A549 treated with CpdA at 1 μM for 4 hours (cell line): ENCODE measurements around the gene TMEM147. TPM values are rescaled to one million over a fixed set of nuclear protein-coding genes. Genes with fewer than 3 reads are reported as not detected.

ENCODE experiments used
- total RNA-seq: library from RNA; stranded (reverse); fragments of 200-300 nt; extraction: Qiagen RNA extraction; gene quantifications from 5 replicates; pipeline ENCODE4 v1.2.3, GENCODE V29; 2022; ENCODE audit warnings: low read depth

TMEM147 gene, protein sequence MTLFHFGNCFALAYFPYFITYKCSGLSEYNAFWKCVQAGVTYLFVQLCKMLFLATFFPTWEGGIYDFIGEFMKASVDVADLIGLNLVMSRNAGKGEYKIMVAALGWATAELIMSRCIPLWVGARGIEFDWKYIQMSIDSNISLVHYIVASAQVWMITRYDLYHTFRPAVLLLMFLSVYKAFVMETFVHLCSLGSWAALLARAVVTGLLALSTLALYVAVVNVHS
- 333 to 446 TPM (median 432 TPM) in 5 replicates for total RNA-seq

DNA sequence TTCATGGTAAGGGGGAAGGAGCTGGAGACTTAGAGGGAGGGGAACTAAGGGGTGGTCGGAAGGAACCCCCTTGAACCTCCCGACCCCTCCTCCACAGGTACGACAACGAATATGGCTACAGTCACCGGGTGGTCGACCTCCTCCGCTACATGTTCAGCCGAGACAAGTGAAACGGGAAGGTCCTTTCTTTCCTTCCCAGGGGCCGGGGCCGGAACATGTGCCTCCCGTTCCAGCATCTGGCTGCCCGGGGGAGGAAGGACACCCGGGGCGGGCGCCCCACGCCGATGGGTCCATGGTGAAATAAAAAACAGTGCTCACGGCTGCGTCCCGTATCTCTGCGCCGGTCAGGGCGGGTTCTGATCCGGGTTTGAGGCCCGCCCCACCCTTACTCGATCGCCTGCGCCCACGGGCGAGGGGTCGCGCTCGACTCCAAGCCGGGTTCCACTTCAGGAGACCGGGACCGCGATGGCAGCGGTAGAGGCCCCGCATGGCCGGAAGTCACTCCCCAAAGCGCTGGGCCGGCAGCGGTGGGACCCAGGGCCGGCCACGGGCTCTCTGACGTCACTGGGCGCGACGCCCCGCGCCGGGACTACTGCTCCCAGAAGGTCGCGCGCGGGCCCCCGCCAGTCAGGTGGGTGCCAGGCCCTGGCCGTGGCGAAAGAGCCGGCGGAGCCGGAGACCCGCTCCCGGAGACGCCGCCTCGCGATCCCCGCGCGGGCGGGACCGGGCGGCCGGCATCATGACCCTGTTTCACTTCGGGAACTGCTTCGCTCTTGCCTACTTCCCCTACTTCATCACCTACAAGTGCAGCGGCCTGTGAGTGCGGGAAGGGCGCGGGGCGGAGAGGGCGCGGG is at the start of gene TMEM147:
Gene TMEM147, plus strand, starts transcription at position 626 of the 854 bp plus-strand sequence. Its CDS starts 114 bp downstream, at position 740.

DNA sequence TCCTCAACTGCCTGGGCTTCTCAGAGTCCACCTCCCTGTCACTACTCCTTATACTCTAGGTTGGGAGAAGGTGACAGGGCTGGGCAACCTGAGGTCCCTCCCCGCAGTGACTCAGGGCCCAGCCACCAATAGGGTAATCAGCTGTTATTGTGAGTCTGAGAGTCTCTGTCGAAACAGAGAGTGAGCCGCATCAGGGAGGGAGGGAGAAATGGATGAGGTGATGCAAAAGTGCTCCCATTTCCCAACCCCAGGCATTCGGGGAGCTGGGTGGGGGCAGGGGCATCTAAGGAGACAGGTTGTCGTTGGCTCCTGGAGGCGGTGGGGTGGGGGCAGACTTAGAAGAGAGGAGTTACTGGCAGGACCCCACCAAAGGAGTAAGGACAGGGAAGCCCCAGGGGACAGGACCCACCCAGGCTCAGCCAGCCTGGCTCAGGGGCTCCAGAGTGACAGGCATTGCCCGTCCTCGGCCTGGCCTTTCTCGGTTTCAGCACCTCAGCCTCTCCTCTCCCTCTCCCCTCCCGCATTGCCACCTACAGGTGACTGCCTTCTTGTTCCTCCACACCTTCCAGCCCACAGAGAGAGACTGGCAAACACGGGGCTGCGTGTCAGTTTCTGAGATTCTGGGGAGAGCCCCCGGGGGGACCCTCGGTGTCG is 31.7 kb upstream of the TMEM147 start, which contains the start of gene DMKN:
Gene DMKN, minus strand, starts transcription at position 22 of the 654 bp plus-strand sequence. CDS start 174 bp downstream, outside the sequence.

DNA sequence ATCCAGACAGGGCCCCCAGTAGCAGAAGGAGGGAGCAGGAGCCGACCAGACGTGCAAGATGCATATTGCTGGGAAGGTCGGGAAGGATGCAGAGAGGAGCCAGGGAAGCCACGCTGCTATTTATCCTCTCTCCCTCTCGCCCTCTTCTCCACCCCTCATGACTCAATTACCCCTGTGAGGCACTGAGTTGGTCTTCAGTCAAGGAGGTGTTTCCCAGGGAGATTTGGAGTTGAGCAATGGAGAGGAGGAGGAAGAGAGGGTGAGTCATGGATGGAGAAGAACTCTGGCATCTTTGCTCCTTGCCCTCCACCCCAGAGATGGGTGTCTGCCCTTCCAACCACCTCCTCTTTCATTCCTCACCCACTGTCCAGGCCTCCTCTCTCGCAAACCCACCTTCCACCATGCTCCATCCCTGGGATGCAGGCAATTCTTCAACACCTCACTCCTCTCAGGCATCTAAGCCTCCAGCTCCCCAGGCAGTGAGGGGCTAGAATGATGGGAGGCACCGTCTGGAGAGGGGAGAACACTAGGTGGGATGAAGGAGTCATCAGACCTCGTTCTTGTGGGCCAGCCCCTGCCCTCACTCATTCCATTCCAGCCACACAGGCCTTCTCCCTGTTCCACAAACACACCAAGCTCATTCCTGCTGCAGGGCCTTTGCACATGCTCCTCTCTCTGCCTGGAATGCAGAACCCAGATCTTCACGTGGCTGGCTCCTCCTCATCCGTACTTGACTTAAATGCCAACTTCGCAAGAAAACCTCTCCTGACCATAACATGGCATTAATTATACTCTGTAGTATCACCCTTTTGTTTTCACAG is 17.0 kb upstream of the TMEM147 start, which contains the start of gene SBSN:
Gene SBSN, minus strand, starts transcription at position 94 of the 821 bp plus-strand sequence. Its CDS starts 30 bp downstream, at position 64.

DNA sequence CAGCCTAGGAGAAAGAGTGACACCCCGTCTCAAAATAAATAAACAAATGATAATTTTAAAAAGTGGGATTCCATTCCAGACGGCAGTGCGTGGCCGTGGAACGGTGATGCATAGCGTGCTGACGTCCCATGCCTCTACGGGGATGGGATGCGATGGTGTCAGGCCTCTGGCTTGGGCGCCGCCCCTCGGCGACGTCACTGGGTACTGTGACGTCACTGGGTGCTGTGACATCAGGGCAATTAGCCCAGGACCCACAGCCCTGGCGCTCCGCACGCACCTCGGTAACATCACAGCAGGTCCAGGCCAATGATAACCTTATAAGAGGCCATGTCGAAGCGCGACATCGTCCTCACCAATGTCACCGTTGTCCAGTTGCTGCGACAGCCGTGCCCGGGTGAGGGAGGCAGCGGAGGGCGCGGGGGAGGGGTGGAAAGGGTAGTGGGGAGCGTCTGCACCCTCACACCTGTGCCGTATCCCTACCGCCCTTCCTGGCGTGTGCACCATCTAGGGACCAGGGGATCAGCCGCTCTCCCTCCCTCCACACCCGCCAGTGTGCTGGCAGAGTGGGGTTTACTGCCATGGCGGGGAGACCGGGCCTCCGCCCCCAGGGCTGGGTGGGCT is 12.1 kb upstream of the TMEM147 start, which contains the start of gene GAPDHS:
Gene GAPDHS, plus strand, starts transcription at position 256 of the 621 bp plus-strand sequence. Its CDS starts 72 bp downstream, at position 328.

DNA sequence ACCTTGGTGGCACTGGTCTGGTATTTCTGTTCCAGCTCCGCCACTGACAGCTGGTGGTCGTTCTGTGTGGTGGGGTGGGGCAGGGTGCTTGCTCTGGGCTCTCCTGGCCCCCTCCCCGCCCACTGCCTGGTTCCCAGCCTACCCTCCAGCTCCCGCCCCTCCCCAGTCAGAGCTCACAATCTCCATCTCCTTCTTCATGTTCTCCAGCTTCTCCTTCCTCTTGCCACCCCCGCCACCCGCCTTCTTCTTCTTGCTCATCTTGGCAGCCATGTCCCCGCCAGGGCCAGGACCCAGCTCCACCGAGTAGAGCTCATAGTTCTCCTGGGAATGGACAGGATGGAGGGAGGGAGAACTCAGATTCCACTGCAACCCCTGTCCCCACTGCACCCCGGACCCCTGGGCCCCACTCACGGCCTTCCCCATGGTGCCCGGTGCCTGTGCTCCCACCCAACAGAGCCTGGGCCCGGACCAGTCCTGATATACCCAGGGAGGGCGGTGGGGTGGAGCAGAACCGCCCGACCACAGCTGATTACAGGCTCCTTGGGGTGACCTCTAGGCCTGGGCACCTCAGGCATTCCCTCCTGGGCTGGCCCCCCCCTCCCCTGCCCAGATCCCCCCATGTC is 17.9 kb downstream of the TMEM147 start, which contains the start of gene ATP4A:
Gene ATP4A, minus strand, starts transcription at position 452 of the 623 bp plus-strand sequence. Its CDS starts 29 bp downstream, at position 423.

DNA sequence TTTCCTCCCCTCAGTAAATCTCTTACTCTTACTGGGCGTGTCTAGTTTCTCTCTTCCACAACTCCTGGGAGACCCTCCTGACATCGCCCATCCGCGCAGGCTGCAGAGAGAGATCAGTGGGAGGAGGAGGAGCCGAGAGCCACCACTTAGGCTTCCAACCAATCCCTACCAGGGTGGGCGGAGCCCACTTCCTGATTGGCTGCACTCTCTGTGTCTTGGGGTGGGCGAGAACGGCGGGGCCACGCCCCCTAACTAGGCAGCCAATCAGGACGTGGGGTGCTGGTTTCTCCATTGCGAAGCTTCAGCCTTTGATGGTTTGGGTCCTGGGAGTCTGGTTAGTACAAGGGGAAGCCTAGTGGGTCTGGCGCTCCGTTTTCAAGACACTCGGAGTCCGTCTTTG is 40.4 kb downstream of the TMEM147 start, which contains the start of gene PMIS2:
Gene PMIS2, plus strand, starts transcription at position 326 of the 400 bp plus-strand sequence. CDS start 87 bp downstream, outside the sequence.

Other genes starting within 250 kb of the TMEM147 start
- 0.59 to 1.4 TPM (median 0.90 TPM) in 5 replicates for gene CD22, start 216.4 kb upstream of the TMEM147 start, total RNA-seq
- gene FFAR1, start 197.7 kb upstream of the TMEM147 start, total RNA-seq, result not detected in 5 replicates
- not detected in 5 replicates for gene FFAR3, start 187.2 kb upstream of the TMEM147 start, total RNA-seq
- not detected in 5 replicates for gene GPR42, start 174.6 kb upstream of the TMEM147 start, total RNA-seq
- 0.06 TPM in 1 of 5 replicates, not detected in the others for gene FFAR2, start 97.4 kb upstream of the TMEM147 start, total RNA-seq
- not detected in 5 replicates for gene KRTDAP, start 55.2 kb upstream of the TMEM147 start, total RNA-seq
- 30.7 to 39.2 TPM (median 32.3 TPM) in 5 replicates for gene DMKN, start 32.0 kb upstream of the TMEM147 start, total RNA-seq
- gene SBSN, start 17.3 kb upstream of the TMEM147 start, total RNA-seq, result 3.3 to 4.8 TPM (median 3.7 TPM) in 5 replicates
- gene GAPDHS, start 12.2 kb upstream of the TMEM147 start, total RNA-seq, result not detected in 5 replicates
- gene ATP4A, start 18.0 kb downstream of the TMEM147 start, total RNA-seq, result 0.01 TPM in 1 of 5 replicates, not detected in the others
- gene PMIS2, start 40.5 kb downstream of the TMEM147 start, total RNA-seq, result not detected in 5 replicates
- 12.9 to 17.2 TPM (median 14.8 TPM) in 5 replicates for gene HAUS5, start 67.1 kb downstream of the TMEM147 start, total RNA-seq
- gene RBM42, start 83.4 kb downstream of the TMEM147 start, total RNA-seq, result 143 to 210 TPM (median 201 TPM) in 5 replicates
- 1.5 to 2.6 TPM (median 2.4 TPM) in 5 replicates for gene ETV2, start 96.1 kb downstream of the TMEM147 start, total RNA-seq
- gene COX6B1, start 102.7 kb downstream of the TMEM147 start, total RNA-seq, result 1,280 to 1,484 TPM (median 1,422 TPM) in 5 replicates
- gene UPK1A, start 120.9 kb downstream of the TMEM147 start, total RNA-seq, result 0.62 to 1.1 TPM (median 0.86 TPM) in 5 replicates
- not detected in 5 replicates for gene ZBTB32, start 158.9 kb downstream of the TMEM147 start, total RNA-seq
- gene KMT2B, start 172.4 kb downstream of the TMEM147 start, total RNA-seq, result 51.4 to 66.0 TPM (median 58.9 TPM) in 5 replicates
- 9.3 to 12.6 TPM (median 11.0 TPM) in 5 replicates for gene IGFLR1, start 196.8 kb downstream of the TMEM147 start, total RNA-seq
- gene U2AF1L4, start 199.8 kb downstream of the TMEM147 start, total RNA-seq, result 26.6 to 28.4 TPM (median 27.0 TPM) in 5 replicates
- gene PSENEN, start 200.0 kb downstream of the TMEM147 start, total RNA-seq, result 278 to 327 TPM (median 289 TPM) in 5 replicates
- gene LIN37, start 202.9 kb downstream of the TMEM147 start, total RNA-seq, result 17.4 to 27.7 TPM (median 23.3 TPM) in 5 replicates
- 0.26 to 0.50 TPM (median 0.38 TPM) in 5 replicates for gene HSPB6, start 211.4 kb downstream of the TMEM147 start, total RNA-seq
- 23.9 to 34.7 TPM (median 27.4 TPM) in 5 replicates for gene PROSER3, start 212.6 kb downstream of the TMEM147 start, total RNA-seq
- 3.5 to 8.1 TPM (median 5.6 TPM) in 5 replicates for gene ARHGAP33, start 229.9 kb downstream of the TMEM147 start, total RNA-seq